Osteocyte (in vitro differentiated cells): ENCODE results near the gene PDCD11. TPM values are rescaled to one million over a fixed set of nuclear protein-coding genes. Genes with fewer than 3 reads are reported as not detected.

Experiments used
- DNase-seq: peaks from one replicate; pipeline ENCODE4 v3.0.0; 2021; ENCODE audit warnings: mixed read lengths; ENCODE audit not compliant: unreplicated experiment; ENCODE audit errors: extremely low spot score
- H3K27ac Mint-ChIP-seq: one replicate; pipeline ENCODE4 v1.8.0; 2021; ENCODE audit warnings: mild to moderate bottlenecking, mixed read lengths; ENCODE audit not compliant: unreplicated experiment
- H3K27me3 Mint-ChIP-seq: one replicate; pipeline ENCODE4 v1.8.0; 2021; ENCODE audit warnings: mixed read lengths; ENCODE audit not compliant: unreplicated experiment
- H3K36me3 Mint-ChIP-seq: one replicate; pipeline ENCODE4 v1.8.0; 2021; ENCODE audit warnings: mixed read lengths; ENCODE audit not compliant: unreplicated experiment
- H3K4me1 Mint-ChIP-seq: one replicate; pipeline ENCODE4 v1.8.0; 2021; ENCODE audit warnings: mixed read lengths; ENCODE audit not compliant: unreplicated experiment
- H3K4me3 Mint-ChIP-seq: one replicate; pipeline ENCODE4 v1.8.0; 2021; ENCODE audit warnings: mild to moderate bottlenecking, moderate library complexity, mixed read lengths; ENCODE audit not compliant: unreplicated experiment
- H3K9me3 Mint-ChIP-seq: one replicate; pipeline ENCODE4 v1.8.0; 2021; ENCODE audit warnings: mixed read lengths; ENCODE audit not compliant: unreplicated experiment
- CTCF ChIP-seq: fragments of 200-600 bp; sonication (generic); IDR thresholded peaks from 2 replicates; pipeline ENCODE4 v1.5.0; 2021; ENCODE audit warnings: antibody characterized with exemption, mild to moderate bottlenecking, moderate library complexity
- total RNA-seq: library from RNA; stranded (reverse); gene quantifications from 2 replicates; pipeline ENCODE4 v1.2.1, GENCODE V29; 2021

PDCD11 gene
- total RNA-seq, 1 donor from 2014 or later: 32.6 TPM

DNA sequence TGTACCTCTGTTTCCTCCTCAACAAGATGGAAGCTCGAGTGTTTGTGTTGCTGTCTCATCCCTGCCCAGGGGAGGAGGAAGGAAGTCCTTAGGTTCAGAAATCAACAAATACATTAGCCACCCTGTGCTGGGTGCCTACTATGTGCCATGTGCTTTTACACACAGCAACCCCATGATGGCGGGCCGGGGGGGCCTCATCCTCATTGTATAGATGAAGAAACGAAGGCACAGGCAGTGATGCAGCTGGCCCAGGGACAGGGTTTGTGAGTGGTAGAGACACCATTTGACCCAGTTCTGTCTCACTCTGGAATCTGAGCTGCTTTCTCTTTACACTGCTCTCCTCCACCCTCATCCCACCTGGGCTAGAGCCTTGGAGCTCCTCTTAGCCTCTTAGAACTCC is 57.6 kb downstream of the PDCD11 start:
- Mint-ChIP-seq H3K27me3 (no peaks in the 10 kb centered on the region), H3K9me3 (no peaks in the 10 kb centered on the region), H3K36me3 (peaks cover 3% of the 10 kb centered on the region), H3K4me1 (peaks cover 24% of the 10 kb centered on the region), H3K4me3 (no peak overlapping the region), H3K27ac (no peak overlapping the region)
- TF ChIP-seq CTCF: no peak
- no peak for DNase-seq

DNA sequence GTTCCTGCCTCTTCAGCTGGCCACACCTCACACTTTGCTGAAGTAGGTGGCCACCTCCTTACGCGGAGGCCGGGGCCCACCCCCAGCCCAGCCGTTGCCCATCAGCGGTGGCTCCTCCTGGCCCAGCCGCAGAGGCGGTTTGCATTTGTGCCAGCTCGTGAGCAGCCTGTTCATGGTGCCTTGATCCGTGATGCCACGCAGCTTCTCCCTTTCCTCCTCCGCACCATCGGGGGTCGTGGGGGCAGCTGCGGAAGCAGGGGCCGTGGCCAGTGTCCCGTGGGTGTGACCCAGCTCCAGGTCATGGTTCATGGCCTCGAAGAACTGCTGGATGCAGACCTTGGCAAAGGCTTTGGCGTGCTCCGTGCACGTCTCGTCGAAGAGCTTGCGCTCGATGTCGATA is 58.8 kb downstream of the PDCD11 start:
- peaks cover 12% of the 10 kb centered on the region for H3K4me1 Mint-ChIP-seq
- H3K27me3 Mint-ChIP-seq: no peaks in the 10 kb centered on the region
- no peak overlapping the region for H3K27ac Mint-ChIP-seq
- no peak for TF ChIP-seq CTCF
- DNase-seq: no peak
- H3K9me3 Mint-ChIP-seq: no peaks in the 10 kb centered on the region
- H3K36me3 Mint-ChIP-seq: no peaks in the 10 kb centered on the region
- no peak overlapping the region for H3K4me3 Mint-ChIP-seq

- peaks cover 3% of the 10 kb centered on the region for H3K4me1 Mint-ChIP-seq
- no peak overlapping the region for H3K27ac Mint-ChIP-seq
- no peaks in the 10 kb centered on the region for H3K27me3 Mint-ChIP-seq
- DNase-seq: no peak
- H3K9me3 Mint-ChIP-seq: no peaks in the 10 kb centered on the region
- H3K4me3 Mint-ChIP-seq: no peak overlapping the region
- H3K36me3 Mint-ChIP-seq: no peaks in the 10 kb centered on the region
- no peak for TF ChIP-seq CTCF
Measured at GRCh38 chr10:103456074-103456660, 59.7 kb downstream of the PDCD11 start.

DNA sequence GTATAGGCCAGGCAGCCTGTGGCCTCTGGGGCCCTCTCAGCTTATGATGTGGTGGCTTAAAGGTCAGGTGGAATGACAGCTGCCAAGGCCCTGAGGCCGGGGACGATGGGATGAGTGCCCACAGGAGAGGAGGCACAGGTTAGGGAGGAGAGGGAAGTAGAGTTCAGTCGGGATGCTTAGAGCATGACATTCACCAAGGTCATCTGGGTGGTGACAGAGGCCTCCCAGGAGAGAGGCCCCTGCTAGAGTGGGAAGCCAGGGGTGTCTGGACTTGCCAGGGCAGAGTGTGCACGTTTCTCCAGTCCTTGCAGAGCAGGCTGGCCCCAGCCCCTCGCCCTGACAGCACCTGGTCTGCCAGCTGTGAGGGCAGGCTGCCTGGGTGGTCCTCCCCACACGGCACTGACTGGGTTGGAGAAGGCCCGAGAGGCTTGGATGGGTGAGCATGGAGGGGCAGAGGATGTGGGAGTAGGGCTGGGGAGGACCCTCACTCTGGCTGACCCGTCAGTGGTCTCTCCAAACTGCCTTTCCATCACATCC is 60.8 kb downstream of the PDCD11 start:
- H3K27me3 Mint-ChIP-seq: no peaks in the 10 kb centered on the region
- no peak for DNase-seq
- no peak overlapping the region for H3K4me3 Mint-ChIP-seq
- no peaks in the 10 kb centered on the region for H3K36me3 Mint-ChIP-seq
- no peak for TF ChIP-seq CTCF
- H3K9me3 Mint-ChIP-seq: no peaks in the 10 kb centered on the region
- H3K4me1 Mint-ChIP-seq: no peaks in the 10 kb centered on the region
- no peak overlapping the region for H3K27ac Mint-ChIP-seq

GRCh38 chr10:103457896-103458583 is 61.6 kb downstream of the PDCD11 start:
- Mint-ChIP-seq H3K27me3 (no peaks in the 10 kb centered on the region), H3K4me3 (no peak overlapping the region), H3K9me3 (no peaks in the 10 kb centered on the region), H3K4me1 (no peaks in the 10 kb centered on the region), H3K27ac (no peak overlapping the region), H3K36me3 (no peaks in the 10 kb centered on the region)
- no peak for DNase-seq
- TF ChIP-seq CTCF: no peak
